GM19240 (cell line): Measurements from ENCODE around the gene SMYD3.

Experiments used
- DNase-seq: peaks from one replicate; pipeline ENCODE4 v3.0.0; 2011; ENCODE audit warnings: low spot score; ENCODE audit not compliant: insufficient read length

SMYD3 gene

DNA sequence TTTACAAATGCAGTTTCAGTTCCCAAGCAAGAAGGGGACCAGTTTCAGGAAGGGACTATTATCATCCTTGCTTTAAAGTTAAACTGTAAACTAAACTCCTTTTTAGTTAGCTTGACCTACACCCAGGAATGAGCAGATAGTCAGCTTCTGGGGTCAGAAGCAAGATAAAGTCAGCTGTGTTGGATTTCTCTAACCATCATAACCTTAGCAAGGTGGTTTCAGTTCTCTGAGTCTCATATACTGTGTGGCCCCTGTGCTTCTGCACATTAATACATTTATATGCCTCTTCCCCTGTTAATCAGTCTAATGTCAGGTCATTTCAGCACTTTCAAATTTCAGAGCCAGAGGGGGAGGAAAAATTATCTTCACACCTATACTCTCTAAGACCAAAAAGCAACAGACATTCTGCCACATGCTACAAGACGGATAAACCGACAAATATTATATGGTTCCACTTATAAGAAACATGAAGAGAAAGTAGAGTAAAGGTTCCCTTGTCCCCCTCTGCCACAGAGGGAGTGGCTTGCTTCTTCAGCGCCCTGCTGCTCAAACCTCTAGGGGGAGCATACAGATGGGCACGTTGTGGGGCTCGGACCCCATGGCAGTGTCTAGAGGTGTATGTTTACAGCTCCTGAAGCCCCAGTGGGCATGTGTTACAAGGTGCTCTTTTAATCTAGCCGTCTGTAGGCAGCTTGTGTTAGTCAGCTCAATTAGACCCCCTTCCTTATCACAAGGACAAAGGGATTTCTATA is 89.1 kb downstream of the SMYD3 start:
- no peak for DNase-seq

- no peak for DNase-seq
Measured at GRCh38 chr1:246417152-246417812, 89.8 kb downstream of the SMYD3 start.

GRCh38 chr1:246416261-246416660 is 90.8 kb downstream of the SMYD3 start:
- no peak for DNase-seq

GRCh38 chr1:246415028-246415427 is 92.1 kb downstream of the SMYD3 start:
- DNase-seq = no peak

DNA sequence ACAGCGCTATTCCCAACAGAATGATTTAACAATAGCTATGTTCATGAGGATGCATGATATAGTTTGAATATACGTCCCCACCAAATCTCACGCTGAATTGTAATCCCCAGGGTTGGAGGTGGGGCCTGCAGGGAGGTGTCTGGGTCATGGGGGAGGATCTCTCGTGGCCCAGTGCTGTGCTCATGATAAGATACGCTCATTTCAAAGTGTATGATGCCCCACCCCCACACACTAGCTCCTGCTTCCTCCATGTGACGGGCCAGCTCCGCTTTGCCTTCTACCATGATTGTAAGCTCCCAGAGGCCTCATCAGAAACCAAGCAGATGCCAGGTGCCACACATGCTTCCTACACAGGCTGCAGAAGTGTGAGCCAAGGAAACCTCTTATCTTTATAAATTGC is 93.6 kb downstream of the SMYD3 start:
- DNase-seq = no peak

DNA sequence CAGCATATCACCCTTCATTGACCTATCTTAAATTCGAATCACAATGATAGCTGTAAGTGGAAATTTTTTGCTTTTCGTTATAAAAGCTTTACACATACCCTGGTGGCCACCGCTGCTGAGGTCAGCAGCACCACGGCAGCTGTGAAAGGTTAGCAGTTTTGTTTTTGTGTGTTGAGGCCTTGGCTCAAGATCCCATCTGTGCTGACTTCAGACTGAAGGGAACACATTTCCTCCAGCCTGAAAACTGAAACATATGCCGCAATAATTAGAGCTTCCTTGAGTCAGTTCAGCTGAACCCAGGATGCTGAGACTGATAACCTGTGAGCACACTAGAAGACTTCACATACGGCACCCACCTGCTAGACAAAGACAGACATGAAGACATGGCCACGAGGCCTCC is 103.0 kb downstream of the SMYD3 start:
- DNase-seq = no peak

DNA sequence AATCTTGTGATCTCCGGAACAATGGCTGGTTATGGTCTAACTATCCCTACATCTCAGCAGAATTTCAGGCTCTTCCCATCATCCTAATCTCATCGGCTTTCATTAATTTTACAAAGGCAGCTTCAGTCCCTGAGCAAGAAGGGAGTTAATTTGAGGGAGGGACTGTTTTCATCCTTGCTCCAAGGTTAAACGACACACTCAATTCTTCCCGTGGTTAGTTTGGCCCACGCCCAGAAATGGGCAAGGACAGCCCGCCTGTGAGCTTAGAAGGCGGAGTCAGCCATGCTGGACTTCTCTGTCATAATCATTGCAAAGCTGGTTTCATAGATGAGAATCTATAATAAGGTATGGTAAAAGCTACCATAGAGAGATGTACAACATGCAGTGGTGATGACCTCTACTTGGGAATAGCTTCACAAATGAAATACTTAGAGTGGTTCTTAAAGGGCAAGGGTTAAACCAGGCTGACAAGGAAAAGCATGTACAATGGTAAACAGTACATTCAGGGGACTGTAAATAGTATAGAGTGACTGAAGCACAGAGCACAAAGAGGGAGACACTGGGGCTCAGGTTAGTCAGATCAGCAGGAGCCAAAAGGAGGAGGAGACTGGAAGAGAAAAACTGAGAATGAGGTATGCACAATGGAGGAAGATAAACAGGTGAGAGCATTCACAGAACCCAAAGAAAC is 108.8 kb downstream of the SMYD3 start:
- DNase-seq = no peak

DNA sequence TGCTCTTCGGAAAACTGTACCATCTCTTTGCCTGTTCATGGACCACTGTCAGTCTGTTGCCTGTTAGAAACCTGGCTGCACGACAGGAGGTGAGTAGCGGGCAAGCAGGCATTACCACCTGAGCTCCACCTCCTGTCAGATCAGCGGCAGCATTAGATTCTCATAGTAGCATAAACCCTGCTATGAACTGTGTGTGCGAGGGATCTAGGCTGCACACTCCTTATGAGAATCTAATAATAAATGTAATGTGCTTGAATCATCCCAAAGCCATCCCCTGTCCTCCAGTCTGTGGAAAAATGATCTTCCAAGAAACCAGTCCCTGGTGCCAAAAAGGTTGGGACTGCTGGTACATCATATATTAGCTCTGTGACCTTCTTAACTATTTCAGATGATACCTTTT is 110.0 kb downstream of the SMYD3 start:
- no peak for DNase-seq

- no peak for DNase-seq
Measured at GRCh38 chr1:246396322-246396721, 110.8 kb downstream of the SMYD3 start.

- DNase-seq = no peak
Measured at GRCh38 chr1:246394121-246394520, 113.0 kb downstream of the SMYD3 start.

DNA sequence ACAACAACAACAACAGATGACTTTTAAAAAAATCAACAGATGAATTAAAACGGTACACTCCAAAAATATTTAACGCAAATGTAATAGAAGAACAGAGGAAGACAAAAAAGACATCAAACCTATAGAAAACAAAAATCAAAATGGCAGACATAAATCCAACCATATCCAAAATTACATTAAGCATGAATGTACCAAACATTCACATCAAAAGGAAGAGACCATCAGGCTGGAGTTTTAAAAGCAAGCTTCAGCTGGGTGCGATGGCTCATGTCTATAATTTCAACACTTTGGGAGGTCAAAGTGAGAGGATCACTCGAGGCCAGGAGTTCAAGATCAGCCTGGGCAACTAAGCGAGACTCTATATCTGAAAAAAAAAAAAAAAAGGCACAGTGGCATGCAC is 116.2 kb downstream of the SMYD3 start:
- no peak for DNase-seq

GRCh38 chr1:246384616-246385015 is 122.5 kb downstream of the SMYD3 start:
- no peak for DNase-seq

DNA sequence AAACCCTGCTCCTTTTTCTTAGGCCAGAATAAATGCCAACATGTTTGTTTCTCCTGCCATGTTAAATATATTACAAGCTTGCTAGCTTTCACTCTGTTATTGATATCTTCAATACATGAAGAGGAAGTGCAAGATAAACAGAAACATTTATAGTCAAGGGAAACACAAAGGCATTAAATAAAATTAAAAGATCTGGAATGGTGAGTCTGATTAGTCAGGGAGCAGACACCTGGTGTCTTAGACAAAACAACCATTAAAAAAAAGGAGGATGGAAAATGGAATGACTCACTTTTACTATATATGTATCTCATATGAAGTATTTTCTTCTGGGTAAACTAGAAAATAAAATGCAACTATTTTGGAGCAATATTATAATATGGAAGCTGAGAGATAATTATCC is 123.3 kb downstream of the SMYD3 start:
- DNase-seq = no peak

DNA sequence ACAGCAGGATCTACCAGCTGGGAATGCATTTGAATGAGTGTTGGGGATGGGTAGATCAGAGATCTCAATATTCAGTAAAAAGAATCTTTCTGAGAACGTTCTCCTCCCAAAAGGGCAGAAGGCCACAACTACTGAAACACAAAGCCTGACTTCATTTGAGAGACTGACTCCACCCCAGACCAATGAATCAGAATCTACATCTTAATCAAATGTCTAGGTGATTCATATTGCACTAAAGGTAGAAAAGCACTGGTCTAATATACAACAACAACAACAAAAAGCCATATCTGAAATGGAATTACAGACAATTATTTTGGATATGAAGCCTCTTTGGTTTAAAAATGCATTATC is 123.9 kb downstream of the SMYD3 start:
- DNase-seq = no peak

DNA sequence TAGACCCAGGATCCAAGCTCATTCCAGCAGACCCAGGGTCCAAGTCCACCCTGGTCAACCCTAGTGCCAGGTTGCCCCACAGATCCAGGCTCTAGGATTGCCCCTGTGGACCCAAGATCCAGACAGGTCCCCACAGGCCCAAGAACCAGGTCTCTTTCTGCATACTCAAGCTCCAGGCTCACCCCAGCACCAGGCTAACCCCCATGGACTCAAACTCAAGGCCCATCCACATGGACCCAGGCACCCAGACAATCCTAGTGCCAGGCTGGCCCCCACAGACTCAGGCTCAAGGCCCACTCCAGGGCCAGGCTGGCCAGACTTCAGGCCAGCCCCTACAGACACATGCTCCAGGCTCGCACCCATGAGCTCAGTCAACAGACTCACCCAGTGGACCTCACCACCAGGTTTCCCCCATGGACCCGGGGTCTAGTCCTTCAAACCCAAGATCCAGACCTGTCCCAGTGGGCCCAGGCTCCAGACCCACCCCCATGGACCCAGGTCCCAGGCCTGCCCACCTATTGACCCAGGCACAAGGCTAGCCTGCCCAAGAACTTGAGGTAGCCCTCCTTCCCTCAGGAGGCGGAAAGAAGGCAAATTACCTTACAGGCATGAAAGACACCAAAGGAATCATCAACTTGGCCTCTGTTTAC is 124.4 kb downstream of the SMYD3 start:
- no peak for DNase-seq

DNA sequence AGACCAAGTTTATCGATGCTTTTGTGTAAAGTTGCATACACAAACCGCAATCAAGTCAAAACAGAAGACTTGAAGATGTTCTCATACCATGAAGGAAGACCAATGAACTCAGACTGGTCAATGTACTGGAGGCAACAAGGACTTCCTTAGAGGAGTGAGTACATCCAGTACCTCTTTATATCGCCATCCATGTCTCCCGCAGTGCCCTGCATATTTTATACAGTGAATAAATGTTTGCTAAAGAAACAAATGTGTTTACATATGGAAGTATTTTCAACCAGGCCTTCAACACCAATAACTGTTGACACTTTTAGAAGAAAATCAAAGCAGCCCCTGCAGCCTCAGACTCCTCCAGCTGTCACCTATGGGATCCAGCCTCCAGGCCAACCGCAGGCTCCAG is 125.6 kb downstream of the SMYD3 start:
- DNase-seq = no peak

DNA sequence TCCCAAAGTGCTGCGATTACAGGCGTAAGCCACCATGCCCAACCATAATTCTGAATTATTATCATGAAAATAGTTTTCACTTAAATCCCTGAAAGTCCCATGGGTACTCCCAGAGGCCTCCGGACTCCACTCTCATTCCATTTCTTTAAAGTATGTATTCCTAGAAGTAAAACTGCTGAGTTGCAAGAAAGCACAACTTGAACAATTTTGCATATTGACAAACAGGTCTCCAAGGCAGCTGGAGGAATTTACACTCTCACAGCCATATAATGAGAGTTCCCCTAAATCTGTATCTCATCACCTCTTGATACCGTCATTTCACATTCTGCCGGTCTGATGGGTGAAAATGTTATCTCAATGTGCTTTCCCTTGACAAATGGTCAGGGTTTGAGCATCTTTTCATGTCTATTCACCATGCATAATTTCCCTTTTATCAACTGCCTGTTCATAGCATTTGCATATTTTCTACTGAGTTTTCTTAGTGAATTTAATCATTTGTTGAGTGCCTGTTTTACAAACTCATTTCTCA is 129.4 kb downstream of the SMYD3 start:
- no peak for DNase-seq

DNA sequence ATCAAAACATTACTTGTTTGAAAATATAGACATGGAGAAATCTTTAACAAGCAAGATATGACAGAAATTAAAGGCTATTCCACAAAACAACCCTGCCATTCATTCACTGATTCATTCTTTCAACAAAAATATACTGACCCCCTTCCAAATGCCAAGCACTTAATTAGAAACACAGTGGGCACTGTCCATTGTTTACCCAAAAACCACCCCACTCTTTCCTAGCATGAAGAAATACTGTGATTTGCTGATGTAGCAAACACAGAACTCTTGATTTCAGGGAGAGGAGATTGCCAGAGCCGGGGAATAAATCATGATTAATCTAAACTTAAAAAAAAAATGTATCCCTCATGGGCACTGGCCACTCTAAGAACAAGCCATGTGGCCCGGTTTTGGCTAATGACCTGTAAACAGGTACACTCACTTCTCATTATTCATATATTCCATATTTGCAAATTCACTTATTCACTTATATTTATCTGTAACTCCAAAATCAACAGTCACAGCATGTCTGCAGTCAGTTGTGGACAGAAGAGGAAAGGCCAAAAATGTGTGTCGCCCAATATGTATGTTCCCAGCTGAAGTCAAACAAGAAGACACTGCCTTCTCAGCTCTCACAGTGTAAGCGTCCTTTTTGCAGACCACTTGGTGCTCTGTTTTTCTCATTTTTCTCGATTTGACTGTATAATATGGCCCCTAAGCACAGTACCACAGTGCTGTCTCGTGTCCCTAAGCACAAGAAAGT is 133.1 kb downstream of the SMYD3 start:
- DNase-seq = no peak

GRCh38 chr1:246372559-246372958 is 134.5 kb downstream of the SMYD3 start:
- DNase-seq = no peak

DNA sequence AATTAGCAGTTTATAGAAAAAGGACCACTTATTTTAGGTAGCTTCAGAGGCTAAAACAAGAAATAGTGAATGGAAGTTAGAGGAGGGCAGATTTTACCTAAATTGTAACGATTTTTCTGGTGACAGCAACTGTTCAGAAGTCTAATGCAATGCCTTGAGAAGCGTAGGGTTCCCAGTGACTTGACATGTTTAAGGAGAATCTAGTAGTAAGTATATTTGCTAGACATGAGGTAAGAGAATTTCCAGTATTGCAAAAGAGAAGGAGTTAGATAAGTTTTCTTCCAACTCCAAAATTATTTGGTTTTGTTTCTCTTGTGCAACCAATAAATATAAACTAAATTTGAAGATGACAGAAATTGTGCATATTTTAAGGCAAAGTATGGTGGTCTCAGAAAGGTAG is 140.0 kb downstream of the SMYD3 start:
- no peak for DNase-seq

GRCh38 chr1:246365708-246366107 is 141.4 kb downstream of the SMYD3 start:
- no peak for DNase-seq
